SU-DHL-6 (cell line): Measurements from ENCODE around the gene ELMO1.

Source experiments
- CTCF ChIP-seq: fragments of 200-600 bp; sonication (generic); IDR thresholded peaks from one replicate; pipeline ENCODE4 v1.5.1; 2017; ENCODE audit warnings: antibody characterized with exemption, mild to moderate bottlenecking, low read length, moderate library complexity; ENCODE audit not compliant: insufficient read depth, poor library complexity, severe bottlenecking
- EZH2phosphoT487 ChIP-seq: fragments of 200-600 bp; sonication (generic), shearing (Covaris generic); conservative IDR thresholded peaks from 2 replicates; pipeline ENCODE4 v1.6.1; 2018; ENCODE audit warnings: mild to moderate bottlenecking, antibody characterized with exemption, low read length, moderate library complexity, mixed read lengths

- no peak for TF ChIP-seq CTCF
- TF ChIP-seq EZH2phosphoT487 = no peak
These were observed 634.4 kb downstream of the ELMO1 start for GRCh38 chr7:36814311-36814710.
